ENCODE results near the gene GSE1.

The GSE1 gene

DNA sequence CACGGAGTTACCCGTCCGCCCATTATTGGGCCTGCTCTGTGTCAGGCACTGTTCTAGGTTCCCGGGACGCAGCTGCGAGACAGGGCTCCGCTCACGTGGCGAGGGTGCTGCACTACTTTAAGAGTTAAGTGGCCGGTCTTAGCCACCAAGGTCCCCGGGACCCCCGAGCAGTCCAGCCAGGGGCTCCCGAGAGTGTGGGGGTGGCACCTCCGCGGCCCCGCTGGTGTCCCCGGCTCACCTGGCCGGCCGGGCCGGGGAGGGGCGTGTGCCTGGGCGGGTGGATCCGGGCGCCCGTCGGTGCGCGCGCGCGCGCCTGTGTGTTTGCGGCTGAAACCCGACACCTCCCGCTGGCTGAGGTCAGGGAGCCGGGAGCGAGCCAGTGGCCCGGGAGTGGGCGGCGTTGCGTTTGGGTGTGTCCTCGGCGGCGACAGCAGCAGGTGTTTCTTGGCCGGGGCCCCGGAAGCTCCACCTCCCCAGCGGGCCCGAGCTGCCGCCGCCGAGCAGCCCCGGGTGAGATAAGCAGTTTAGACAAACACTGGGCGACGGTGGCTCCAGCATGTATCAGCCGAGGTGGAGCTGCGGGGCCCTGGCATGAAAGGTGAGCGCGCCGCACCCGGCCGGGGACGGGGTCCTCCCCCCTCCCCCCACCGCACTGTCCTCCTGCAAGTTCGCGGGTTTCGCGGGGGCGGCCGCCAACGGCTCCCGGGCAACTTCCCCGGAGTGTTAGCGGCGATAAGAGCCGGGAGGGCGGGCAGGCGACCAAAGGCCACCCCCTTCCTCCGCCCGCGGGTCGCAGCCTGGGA is at the start of gene GSE1:
Gene GSE1 (plus strand): TSS at position 522 of the 803 bp plus-strand sequence. CDS start 70 bp downstream, at position 592.
- peak; percentile 66 for DNase-seq (ENCODE audit: low read depth)

DNA sequence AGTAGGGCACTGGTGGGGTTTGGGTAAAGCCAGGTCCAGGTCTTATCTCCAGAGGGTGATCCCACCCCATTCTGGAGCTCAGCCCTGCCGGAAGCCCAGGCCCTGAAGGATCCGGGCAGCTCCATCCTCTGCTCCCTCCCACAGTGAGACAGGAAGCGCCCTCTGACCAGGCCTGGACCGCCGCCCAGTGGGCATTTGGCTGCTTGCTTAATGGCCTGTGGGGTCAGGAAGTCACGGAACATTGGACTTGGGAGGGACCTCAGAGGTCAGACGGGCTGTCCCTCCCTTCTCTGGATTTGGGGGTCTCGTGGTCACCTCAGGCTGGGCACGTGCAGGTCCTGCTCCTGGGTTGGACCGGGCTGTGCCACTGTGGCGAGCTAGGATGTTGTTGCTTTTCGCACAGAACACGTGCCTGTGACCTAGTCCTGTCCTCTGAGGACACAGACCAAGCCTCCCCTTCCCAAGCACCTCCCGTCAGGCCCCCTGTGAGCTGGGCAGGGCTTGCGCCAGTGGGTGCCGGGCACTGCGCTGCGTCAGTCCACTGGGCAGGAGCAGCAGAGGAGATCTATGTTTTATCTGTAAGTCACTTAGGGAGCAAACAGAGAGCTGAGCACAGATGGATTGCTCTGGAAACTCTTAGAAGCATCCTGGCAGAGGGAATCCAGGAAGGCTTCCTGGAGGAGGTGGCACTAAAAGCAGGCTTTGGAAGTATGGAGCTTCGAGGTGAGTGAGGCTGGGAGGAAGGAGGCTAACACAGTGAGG is 49.4 kb upstream of the GSE1 start:
- no peak for DNase-seq (ENCODE audit: low read depth)

DNA sequence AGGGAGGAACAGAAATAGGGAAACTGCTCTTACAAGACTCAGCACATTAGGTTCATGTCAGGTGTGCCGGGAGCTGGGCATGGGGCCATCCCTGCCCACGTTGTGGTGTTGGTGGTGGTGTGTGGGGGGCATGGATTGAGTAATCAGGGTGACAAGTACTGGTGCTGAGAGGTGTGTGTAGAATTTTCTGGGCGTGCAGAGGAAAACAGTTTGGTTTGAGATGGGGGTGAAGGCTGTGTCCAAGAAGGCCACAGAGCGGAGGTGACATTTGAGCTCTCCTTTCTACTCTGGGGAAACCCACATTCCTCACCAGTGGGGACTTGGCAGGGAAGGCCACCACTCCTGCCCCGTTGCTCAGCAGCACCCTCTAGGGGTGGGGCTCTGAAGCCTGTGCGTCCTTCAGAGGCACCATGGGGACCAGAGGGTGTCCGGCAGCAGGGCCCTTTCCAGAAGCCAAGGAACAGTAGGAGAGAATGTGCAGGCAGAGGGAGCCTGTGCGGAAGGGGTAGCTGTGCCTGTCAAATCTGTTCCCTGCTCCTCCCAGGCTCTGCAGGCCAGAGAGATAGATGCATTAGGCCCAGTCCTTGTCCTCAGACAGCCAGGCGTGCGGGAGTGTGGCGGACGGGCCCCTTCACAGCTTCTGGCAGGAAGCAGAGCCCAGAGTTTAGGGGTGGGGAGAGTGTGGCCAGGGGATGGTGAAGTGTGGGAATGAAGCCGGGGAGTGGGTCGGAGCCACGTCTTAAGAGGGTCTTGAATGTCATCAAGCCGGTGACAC is 48.7 kb upstream of the GSE1 start:
- no peak for DNase-seq (ENCODE audit: low read depth)

DNA sequence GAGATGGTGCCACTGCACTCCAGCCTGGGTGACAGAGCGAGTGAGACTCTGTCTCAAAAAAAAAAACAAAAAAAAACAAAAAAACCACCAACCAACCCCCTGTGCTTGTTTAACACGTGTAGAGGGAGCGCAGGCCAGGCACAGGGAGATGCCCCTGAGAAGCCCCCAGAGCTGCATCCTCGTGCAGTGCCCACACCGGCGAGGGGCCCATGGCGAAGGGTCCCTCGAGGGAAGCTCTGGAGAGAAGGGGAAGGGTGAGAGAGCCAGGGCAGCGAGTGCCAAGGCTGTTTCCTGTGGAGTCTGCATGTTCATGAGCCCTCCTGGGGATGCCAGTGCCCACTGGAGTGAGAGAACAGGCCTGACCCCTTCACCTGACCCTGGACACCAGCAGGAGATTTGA is 47.8 kb upstream of the GSE1 start:
- DNase-seq (ENCODE audit: low read depth) = no peak

DNA sequence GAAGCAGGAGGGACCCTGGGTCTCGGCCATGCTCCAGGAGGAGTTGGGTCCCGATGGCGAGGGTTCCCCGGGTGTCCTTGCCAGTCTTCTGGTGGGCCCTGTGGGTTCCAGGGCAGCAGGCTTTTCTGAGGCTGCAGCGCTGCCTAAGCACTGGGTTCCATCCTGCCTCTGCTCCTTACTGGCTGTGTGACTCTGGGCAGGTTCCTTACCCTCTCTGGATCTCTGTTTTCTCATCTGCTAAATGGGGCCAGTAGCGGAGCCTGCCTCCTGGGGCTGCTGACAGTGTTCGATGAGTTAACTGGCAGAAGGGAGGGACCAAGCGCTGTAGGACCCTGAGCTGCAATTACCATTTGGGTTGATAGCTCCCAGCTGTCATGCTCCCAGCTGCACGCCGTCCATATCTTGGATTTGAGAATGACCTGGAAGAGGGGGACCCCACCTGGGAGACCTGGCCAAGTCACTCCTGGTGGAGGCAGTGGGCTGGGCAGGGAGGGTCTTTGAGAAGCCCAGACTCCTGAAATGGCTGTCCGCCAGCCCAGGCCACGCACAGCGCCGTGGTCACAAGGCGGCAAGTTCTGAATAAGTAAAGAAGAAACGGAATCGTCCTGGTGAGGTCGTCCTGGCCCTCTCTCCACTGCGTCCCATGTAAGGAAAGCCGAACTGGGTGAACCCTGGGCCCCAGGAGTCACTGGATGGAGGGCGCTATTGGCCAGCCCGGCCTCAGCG is 47.2 kb upstream of the GSE1 start:
- no peak for DNase-seq (ENCODE audit: low read depth)

DNA sequence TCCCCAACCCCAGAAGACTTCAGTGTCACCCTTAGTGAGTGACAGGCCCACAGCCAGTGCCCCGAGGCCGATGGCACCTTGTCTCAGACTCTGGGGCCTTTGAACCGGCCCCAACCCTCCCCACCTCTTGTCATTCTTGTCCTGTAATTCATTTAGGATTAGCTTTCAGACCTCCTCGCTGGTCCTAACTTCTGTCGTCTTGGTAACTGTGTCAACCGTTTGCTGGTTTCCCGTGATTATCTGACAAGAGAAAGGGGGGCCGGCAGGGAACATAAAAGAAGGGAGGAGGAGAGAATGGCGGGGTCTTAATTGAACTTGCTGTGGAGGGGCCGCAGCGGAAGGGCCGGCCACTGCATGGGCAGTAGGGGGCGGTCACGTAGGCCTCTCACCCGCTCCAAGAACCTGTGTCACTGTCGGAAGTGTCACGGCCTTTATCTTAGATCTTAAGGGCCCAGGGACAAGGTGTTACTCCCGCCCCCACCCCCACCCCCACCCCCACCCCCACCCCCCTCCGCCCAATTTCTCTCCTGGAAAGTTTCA is 46.5 kb upstream of the GSE1 start:
- no peak for DNase-seq (ENCODE audit: low read depth)

DNA sequence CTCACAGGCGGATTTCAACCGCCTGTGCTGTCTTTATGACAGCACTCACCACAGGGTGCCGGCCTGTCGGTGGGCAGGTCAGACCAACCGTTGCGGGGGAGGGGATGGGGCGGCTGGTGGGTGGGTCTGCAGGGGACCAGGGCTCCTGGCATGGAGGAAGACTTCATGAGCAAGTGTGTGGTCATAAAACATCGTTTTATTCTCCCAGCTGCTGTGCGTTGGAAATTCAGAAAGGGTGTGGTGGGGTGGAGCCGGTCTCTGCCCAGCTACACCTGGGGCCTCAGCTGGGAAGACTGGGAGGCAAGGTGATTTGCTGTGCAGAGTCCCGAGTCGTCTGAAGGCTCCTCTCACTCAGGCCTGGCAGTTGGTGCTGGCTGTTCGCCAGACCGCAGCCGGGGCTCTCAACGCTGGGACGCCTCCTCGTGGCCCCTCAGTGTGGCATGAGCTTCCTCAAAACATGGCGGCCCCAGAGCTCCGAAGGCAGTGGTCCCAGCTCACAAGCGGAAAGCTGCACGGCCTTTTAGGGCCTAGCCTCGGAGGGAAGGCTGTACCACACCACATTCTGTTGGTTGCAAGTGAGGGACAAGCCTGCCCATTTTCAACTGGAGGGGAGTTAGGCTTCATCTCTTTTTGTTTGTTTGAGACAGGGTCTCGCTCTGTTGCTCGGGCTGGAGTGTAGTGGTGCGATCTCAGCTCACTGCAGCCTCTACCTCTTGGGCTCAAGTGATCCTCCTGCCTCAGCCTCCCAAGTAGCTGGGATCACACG is 45.8 kb upstream of the GSE1 start:
- no peak for DNase-seq (ENCODE audit: low read depth)

DNA sequence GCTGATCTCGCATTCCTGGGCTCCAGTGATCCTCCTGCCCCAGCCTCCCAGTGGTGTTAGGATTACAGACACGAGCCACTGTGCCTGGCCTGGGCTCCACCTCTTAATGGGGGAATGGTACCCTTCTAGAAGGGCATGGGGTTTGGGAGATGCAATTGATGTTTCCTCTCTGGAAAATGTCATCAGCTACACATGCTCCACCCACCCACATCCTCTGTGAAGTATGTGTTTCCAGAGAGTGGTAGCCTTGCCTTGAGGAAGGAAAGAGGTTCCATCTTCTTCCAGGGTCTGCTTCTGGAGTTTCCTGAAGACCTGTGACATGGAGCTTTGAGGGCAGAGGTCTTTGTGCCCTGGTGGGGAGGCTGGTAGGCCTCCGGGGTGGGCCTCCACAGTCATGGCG is 45.2 kb upstream of the GSE1 start:
- no peak for DNase-seq (ENCODE audit: low read depth)

DNA sequence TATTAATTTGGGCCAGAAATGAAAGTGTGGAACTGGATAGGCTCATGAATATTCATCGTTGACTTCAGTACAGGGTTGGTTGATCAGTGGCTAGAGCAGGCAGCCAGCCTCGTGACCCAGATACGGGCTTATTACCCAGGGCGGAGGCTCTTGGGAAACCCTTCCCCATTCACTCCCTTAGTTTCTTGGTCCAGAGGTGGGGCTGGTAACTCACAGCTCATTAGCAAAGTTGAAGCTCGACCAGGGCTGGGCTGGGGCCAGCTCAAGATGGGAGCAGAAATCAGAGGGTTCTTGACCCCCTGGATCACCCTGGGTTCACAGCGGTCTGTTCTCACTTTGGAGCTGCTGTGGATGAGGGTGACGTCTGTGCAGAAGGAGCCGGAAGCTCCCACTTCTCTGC is 44.6 kb upstream of the GSE1 start:
- no peak for DNase-seq (ENCODE audit: low read depth)

DNA sequence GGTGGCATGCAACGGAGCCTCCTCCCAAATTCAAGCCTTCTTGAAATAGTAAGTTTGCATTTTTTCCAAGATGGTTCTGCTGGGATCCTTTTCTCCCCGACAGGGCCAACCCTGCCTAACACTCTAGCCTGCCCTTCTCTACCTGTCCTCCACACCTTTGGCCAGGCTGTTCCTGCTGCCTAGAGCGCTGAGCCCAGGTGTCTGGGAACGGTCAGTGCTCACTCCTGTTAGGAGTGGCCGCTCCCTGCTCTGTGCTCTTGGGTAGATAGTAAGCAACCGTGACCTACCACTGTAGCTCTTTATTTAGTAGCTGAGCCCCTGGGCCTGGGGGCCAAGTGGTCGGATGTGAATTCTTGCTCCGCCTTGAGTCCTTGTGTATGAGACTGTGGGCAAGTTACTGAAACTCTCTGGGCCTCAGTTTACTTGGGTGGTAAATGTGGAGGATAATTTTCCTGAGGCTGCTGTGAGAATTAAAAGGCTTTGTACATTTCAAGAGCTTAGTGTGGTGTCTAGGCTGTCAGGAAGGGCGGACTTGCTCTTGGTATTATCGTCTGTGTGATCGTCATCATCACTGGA is 44.0 kb upstream of the GSE1 start:
- DNase-seq (ENCODE audit: low read depth) = no peak

DNA sequence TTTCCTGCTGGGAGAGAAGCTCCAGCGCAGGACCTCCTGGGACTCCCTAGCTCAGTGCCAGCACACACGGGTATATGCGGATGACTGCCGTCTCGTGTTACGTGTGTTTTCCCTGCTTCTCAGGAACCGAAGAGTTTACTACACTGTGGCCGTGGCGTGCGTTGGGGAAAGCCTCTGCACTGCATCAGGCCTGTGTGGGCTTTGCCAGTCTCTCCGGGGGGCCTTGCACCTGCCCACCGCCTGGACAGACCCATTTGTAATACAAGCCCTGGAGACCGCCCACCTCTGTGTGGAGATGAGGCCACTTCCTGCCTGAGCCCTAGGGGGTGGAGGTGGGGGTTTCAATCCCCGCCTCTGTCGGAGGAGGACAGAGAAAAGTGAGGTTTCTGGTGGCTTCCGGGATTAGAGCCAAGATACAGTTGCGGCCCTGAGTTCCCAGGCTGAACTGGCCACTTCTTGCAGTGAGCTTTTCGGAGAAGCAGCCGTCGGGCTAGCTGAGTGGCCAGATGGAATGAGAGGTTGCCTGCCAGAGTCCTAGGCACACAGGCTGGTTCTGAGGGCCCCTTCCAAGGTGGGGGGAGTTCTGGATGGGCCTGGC is 43.4 kb upstream of the GSE1 start:
- no peak for DNase-seq (ENCODE audit: low read depth)

DNA sequence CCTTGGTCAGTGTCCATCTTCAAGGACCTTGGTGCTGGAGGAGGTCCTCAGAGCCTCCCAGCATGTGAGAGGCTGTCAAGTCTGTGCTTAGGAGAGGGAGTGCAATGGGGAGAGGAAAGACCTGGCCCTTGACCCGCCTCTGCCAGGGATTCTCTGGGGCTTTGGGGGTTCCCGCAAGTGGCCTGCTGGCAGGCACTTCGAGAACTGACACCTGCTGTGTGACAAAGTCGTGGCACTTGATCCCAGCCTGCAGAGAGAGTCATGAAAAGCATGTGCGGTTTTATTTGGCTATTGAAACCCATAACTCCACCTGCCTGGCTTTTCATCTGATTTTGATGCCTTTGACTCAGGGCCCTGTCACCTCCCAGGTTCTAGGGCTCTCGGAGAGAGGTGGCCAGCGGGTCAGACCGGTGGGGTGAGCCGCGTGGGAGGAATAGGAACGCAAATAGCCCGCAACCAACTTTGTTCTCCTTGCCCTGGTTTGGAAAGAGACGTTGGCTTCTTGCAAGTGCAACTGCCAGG is 42.8 kb upstream of the GSE1 start:
- no peak for DNase-seq (ENCODE audit: low read depth)

DNA sequence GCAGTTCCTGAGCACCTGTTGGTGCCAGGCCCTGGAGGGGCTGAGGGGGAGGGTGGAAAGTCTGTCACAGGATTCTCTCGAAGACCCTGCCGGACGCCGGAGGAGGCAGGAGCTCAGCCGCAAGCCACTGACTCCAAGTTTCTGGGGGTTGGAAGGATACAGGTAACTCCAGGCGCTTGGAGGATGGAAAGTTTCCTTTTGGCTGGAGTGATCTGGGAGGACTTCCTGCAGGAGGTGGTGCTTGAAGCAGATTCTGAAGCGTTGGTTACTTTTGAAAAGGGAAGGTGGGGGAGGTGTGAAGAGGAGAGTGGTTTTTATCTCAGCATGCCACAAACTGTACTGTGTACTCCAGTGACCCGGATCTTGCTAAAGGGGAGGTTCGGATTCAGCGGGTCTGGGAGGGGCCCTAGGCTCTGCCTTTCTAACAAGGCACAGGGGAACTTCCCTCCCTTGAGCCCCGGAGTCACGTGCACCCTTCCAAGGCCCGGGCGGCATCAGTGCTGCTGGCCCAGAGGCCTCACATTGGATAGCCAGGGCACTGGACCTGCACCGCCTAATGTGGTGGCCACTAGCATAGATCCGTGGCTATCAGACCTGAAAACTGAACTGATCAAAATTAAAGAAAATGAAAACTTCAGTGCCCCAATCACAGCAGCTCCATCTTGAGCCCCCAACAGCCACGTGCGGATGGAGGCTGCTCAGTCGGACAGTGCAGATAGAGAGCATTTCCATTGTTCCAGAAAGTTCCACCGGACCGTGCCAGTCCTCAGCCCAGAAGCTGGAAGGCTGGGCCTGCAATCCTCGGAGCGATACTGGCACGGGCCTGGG is 42.2 kb upstream of the GSE1 start:
- no peak for DNase-seq (ENCODE audit: low read depth)

DNA sequence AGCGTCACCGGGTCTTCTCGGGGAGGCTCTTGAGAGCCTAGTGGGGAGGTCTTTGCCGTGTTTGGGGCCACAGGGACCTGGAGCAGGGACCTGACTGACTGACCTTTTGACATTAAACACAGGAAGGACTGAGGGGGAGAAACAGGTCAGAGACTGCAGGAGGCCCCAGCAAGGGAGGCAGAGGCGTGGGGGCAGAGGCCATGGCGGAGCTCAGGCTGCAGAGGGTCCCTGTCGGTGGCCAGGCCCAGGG is 41.6 kb upstream of the GSE1 start:
- no peak for DNase-seq (ENCODE audit: low read depth)

DNA sequence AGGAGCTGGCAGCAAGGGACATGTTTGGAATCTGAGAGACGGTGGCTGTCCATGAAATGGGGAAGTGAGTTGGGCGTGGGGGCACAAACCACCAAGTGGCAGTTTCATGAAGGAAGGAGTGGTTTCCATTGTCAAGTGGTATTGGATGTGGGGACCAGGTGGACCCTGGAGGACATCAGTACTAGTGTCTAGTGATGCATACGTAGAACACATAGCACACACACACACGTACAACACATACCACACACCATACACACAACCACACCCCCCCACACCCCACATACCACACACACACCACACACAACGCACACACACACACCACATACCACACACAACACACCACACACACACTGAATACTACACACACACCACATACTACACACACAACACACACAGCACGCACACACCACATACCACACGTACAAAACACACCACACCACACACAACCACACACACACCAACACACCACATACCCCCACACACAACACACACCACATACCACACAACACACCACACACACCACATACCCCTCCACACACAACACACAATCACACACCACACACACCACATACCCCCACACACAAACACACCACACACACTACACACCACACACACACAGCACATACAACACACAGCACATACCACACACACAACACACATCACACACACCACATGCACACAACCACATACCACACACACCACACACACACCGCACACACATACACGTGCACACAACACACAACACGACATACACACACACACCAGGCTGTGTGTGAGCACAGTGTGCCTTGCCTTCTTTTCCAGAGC is 41.1 kb upstream of the GSE1 start:
- no peak for DNase-seq (ENCODE audit: low read depth)

DNA sequence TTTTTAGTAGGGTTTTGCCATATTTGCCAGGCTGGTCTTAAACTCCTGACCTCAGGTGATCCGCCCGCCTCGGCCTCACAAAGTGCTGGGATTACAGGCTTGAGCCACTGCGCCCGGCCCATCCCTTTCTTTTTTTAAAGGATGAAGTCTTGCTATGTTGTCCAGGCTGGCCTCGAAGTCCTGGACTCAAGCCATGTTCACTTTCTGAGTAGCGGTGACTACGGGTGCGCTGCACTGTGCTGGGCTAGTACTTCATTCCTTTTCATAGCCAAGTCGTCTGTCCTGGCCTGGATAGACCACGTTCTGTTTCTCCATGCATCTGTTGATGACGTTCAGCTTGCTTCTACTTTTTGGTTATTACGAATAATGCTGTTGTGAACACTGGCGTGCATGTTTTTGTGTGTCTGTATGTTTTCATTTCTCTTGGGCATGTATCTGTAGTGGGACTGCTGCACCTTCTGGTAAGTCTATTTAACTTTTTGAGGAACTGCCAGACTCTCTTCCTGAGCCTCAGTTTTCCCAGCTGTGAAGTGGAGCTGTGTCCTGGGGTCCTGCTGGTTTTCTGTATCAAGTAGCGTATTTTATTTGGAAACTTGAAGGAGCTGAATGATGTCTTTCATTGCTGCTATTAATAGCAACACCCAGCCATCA is 40.0 kb upstream of the GSE1 start:
- DNase-seq (ENCODE audit: low read depth) = no peak

DNA sequence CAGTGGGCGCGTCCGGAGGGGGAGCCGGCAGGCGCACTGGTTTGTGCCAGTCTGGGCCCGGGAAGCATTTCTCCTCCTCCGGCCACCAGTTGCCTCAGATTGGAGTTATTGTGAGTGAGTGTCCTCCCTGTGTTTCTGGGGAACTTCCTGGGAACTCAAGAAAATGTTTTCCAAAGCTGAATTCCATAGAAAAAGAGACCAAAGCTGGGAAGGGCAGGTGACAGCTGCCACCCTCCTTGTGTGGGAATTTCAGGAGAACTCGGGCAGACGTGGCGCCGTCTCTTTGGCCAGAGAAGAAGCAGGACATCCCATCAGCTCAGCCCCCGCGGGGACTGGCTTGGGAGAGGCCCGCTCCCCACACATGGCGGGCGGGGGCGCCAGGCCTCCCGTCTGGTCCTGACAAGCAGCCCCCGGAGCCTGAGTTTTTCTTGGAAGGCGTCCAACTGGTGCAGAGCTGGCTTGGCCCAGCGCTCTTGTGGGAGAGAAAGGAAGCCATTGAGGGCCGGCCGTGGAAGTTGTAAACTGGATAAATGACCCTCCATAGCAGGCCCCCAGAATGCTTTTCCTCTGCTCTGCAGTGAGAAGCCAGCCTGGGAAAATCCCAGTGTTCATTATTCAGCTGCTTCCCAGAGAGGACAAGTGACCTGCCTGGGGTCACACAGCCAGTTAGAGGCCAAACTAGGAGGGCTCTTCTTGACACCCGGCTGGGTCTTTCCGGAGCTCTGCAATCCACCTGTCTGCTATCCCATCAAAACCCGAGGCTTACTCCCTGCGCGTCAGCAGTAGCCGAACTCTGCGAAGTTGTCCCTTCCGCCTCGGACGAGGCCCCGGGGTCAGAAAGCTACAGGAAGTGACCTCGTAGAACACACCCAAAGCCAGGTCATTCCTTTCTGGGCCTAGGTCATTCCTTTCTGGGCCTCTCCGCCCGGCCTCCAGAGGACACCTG is 39.2 kb upstream of the GSE1 start:
- no peak for DNase-seq (ENCODE audit: low read depth)

Measured in HS-27A (cell line).